NCI-H524 (cell line): ENCODE measurements around the gene ADAM10.
A peak's percentile ranks its signal among the peaks of the same experiment; 100 is the strongest.
"Not testable (repeated sequence)": the region's sequence is repeated elsewhere in the genome, so short reads cannot be mapped to it uniquely, and the experiment has no call there.

Experiments
- DNase-seq, 2 experiments: peaks; one replicate each; lab custom pipeline; 2025; lab: John Stamatoyannopoulos, UW

ADAM10 gene

DNA sequence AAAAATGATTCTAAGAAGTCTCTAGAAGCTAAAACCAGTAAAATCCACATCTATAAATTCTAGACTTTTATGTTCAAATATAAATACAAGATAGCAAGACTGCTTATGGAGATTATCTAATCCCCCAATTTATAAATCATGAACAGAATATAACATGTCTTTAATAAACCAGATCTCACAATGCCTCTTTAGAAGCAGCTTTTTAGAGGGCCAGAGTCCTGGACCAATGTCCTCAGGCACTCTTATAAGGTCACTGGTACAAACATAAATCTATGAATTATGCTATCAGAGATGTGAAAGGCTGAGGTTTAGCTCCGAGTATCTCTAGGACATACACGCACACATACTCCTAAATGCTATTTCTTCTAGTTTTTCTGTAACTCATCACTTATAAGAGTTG is 78.3 kb downstream of the ADAM10 start:
- DNase-seq, result no peak

DNA sequence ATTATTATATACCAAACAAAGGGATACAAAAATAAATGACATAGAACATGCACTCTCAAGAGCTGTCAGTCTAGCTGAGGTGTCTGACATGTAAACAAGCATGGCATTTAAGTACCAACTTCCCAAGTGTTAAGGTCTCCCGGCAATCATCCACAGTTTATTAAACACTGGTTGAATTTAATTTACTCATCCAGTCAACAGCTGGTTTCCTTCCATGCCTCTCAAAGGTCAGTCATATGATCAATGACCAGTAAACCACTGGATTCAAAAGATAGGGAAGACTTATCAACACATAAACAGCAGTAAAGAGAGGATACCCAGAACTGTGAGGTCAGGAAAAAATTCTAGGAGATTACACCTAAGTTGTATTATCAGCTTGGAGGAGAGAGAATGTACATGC is 80.4 kb downstream of the ADAM10 start:
- DNase-seq, result no peak

GRCh38 chr15:58666957-58667356 is 82.5 kb downstream of the ADAM10 start:
- DNase-seq, result no peak

- no peak for DNase-seq
These were observed 83.8 kb downstream of the ADAM10 start for GRCh38 chr15:58665672-58666071.

- DNase-seq, result peak in 1 of 2 experiments; percentile 21
These were observed 99.4 kb downstream of the ADAM10 start for GRCh38 chr15:58650102-58650501.

DNA sequence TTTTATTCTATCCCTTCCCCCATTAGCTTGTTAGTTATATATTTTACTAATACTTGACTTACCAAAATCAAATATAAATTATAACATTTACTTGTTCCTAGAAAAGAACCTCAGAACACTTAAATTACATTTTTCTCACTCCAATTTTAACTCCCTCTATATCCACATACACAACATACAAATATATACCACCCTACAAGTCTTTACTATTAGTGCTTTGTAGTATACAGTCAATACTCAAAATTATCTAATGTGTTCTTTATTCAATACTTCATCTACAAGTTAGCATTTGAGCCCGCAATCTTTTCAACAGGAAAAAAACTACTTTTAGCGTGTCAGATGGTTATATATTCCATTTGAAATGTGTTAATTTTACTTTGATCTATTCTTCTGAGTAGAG is 100.3 kb downstream of the ADAM10 start:
- no peak for DNase-seq

DNA sequence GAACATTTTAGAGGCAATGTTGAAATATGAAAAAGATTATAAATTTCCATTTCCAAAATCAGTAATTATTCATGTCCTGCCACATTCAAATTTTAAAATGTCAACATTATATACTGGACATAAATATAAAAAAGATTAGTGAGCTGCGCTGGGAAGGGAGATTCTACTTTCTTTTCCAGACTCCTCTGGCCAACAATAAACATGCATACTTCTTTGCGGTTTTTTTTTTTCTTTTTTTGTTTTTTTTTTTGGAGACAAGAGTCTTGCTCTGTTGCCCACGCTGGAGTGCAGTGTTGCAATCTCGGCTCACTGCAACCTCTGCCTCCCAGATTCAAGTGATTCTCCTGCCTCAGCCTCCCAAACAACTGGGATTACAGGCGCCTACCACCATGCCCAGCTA is 105.5 kb downstream of the ADAM10 start:
- no peak for DNase-seq

DNA sequence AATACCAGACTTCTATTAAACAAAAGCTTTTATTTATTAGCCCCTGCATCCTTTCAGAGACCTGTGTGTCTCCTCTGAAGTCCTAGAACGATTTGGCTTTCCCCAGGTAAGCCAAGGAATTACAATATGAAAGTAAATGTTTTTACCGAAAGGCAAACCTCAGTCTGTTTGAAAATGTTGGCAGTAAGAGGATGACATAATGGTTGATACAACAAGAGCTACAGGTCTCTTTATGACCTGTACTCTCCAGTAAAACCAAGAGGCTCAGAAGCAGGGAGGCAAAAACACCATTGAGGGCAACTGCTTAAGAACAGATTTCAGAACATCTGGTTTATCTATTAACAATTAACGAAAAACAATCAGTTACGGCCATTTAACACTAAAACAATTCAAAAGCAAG is 107.8 kb downstream of the ADAM10 start:
- peak in 1 of 2 experiments; percentile 18 for DNase-seq

GRCh38 chr15:58639992-58640391 is 109.5 kb downstream of the ADAM10 start:
- no peak for DNase-seq

DNA sequence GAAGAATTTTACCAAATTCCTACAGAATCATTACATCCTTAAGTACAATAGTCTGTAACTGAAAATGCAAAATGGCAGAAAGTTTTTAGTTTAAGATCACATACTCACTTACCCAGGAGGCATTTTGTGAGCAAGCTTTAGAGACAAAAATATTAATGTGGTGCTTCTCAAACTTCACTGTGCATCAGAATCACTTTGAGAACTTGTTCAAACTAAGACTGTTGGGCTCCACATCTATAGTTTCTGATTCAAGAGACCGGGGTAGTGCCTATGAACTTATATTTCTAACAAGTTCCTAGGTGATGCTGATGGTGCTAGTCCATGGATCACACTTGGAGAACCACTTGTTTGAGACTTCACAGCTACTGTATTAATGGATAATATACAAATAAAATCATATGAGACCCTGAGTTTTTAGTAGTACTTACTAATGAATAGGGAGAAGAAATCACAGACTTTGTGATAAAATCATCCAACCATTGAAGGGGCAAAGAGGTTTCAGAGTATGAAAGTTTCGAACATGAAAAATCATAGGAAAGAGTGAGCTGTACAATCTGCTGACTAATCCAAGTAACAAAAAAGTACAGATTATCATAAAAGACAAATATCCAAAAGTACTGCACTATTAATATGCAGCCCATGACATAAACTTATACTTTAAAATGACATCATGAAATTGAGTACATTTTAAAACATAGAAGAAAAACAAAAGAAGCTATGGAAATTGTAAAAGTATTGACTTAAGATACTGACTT is 110.3 kb downstream of the ADAM10 start:
- no peak for DNase-seq

DNA sequence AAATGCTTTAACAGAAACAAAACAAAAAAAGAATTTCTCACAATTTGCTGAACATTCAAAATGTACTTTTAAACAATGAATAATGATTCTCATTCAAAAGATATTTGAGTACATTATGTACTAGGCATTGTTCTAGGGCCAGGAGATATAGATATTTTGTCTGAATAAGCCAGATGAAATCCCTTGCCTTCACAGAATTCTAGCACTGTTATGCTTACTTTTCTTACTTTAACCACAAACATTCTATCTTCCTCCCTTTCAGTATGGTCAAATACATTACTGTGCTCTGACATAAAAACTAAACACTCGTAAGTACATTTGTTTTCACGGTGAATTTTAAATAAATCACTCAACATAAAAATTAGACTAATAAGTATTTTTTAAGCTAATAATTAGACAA is 116.7 kb downstream of the ADAM10 start:
- DNase-seq, result no peak

DNA sequence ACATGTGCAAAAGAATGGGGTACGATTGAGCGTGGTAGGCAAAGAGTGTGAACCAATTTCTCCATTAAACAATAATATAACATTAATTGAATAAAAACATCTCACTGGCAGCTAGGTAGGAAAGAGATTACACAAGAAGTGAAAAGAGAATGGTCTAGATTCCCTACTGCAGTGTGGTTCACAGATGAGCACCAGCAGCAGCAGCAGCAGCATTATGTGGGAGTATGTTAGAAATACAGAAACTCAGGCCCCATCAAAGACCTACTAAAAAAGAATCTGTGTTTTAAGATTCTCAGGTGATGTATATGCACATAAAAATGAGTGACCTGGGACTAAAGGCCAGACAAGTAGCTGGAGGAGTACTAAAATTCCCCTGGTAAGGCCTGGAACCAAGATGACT is 118.2 kb downstream of the ADAM10 start:
- no peak for DNase-seq

GRCh38 chr15:58629625-58630024 is 119.9 kb downstream of the ADAM10 start:
- no peak for DNase-seq

GRCh38 chr15:58628206-58628947 is 121.1 kb downstream of the ADAM10 start:
- DNase-seq, result no peak

DNA sequence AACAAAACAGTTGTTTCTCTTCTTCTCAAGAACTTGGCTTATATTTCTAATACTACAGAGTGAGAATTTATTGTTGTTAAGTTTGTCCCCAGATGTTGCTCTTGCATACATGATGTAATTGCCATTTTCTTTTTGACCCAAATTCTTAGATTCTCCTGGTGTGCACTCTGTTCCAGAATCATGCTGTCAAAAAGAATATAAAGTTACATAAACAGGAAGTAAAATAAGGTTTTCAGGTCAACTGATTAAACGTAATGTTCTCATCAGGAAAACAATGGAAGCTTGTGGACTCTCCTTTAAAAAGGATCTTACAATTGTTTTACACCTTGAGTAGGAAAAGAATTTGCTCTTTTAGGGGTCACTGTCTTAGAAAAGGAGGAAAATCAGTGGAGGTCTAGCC is 121.8 kb downstream of the ADAM10 start:
- no peak for DNase-seq

GRCh38 chr15:58627046-58627445 is 122.5 kb downstream of the ADAM10 start:
- no peak for DNase-seq

GRCh38 chr15:58626378-58626777 is 123.1 kb downstream of the ADAM10 start:
- no peak for DNase-seq

DNA sequence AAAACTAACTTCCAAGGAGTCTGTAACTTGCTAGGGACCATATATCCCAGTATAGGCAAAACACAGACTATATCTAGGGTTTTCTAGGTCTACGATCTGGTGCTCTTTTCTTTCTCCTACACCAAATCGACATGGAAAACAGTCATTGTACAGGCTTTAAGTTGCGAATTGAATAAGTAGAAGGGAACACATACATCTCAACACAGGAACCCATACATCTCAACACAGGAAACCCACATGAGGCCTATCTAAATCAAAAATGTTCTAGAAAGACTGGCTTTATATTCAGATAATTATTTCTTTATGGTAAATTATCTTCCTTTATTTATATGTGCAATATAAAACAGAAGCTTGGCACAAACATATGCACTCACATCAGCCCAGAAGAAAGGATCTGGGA is 126.6 kb downstream of the ADAM10 start:
- DNase-seq, result no peak

DNA sequence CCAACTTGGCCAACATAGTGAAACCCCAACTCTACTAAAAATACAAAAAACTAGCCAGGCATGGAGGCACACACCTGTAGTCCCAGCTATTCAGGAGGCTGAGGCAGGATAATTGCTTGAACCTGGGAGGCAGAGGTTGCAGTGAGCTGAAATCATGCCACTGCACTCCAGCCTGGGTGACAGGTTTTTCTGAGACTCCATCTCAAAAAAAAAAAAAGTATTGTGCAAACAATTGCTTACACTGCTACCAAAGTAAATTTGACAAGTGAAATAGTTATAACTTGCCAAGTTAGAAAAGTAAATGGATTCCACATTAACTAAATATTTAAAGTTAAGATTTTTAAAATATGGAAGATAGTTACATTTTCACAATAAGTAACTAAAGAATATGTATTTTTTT is 129.2 kb downstream of the ADAM10 start:
- DNase-seq, result not testable (repeated sequence)

DNA sequence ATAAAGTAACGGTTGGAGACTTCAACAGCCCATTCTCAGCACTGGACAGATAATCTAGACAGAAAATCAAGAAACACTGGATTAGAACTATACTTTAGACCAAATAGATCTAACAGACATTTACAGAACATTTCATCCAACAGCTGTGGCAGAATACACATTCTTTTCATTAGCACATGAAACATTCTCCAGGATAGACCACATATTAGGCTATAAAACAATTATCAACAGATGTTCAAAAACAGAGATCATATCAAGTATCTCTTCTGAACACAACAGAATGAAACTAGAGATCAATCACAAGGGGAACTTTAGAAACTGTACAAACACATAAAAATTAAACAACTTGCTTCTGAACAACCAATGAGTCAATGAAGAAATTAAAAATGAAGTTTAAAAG is 133.3 kb downstream of the ADAM10 start:
- DNase-seq, result peak in 1 of 2 experiments; percentile 30

GRCh38 chr15:58611731-58612676 is 137.5 kb downstream of the ADAM10 start:
- no peak for DNase-seq

DNA sequence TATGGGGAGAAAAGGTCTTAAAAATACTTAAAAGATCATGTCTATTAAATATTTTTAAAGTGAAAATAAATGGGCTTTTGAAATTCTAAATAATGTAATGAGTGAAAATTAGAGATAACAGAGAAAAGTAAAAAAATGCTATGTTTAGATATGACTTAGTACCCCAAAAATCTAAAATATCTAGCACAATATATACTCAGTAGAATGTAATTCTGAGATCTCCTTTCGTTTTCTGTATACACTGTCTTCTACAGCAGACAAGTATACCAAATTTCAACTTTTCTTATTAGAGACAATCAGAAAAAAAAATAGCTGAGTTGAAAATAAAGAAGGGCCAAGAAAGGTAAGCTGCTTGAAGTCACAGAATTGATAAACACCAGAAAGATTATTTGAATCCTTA is 140.8 kb downstream of the ADAM10 start:
- DNase-seq, result no peak
